Smooth muscle cell (in vitro differentiated cells): ENCODE data around the gene DTD1. TPM values are rescaled to one million over a fixed set of nuclear protein-coding genes. Genes with fewer than 3 reads are reported as not detected.

Experiments used
- DNase-seq: peaks from one replicate; lab custom pipeline; 2025; ENCODE audit not compliant: unreplicated experiment; lab: John Stamatoyannopoulos, UW
- H2AFZ ChIP-seq: fragments of 200-600 bp; sonication (generic); 2 replicates; pipeline ENCODE4 v1.6.0; 2016; ENCODE audit warnings: antibody characterized with exemption, low read depth, mild to moderate bottlenecking
- H3F3A ChIP-seq: fragments of 200-600 bp; sonication (generic); 2 replicates; pipeline ENCODE4 v1.6.0; 2017; ENCODE audit warnings: antibody characterized with exemption, low read depth
- H3K27ac ChIP-seq: fragments of 200-600 bp; sonication (generic); 2 replicates; pipeline ENCODE4 v1.5.1; 2016; ENCODE audit warnings: low read depth, mild to moderate bottlenecking
- H3K27me3 ChIP-seq: fragments of 200-600 bp; sonication (generic); 2 replicates; pipeline ENCODE4 v1.6.1; 2016; ENCODE audit warnings: low read depth, mild to moderate bottlenecking
- H3K36me3 ChIP-seq: fragments of 200-600 bp; sonication (generic); 2 replicates; pipeline ENCODE4 v1.5.1; 2016; ENCODE audit warnings: low read depth
- H3K4me1 ChIP-seq: fragments of 200-600 bp; sonication (generic); 2 replicates; pipeline ENCODE4 v1.5.1; 2016; ENCODE audit warnings: low read depth
- H3K4me2 ChIP-seq: fragments of 200-600 bp; sonication (generic); 2 replicates; pipeline ENCODE4 v1.6.0; 2016; ENCODE audit warnings: mild to moderate bottlenecking
- H3K4me3 ChIP-seq: fragments of 200-600 bp; sonication (generic); 2 replicates; pipeline ENCODE4 v1.5.1; 2016; ENCODE audit warnings: mild to moderate bottlenecking
- H3K79me2 ChIP-seq: fragments of 200-600 bp; sonication (generic); 2 replicates; pipeline ENCODE4 v1.6.0; 2016; ENCODE audit warnings: low read depth, mild to moderate bottlenecking
- H3K9ac ChIP-seq: fragments of 200-600 bp; sonication (generic); 2 replicates; pipeline ENCODE4 v1.6.0; 2016; ENCODE audit warnings: low read depth
- H3K9me3 ChIP-seq: fragments of 200-600 bp; sonication (generic); replicated peaks from 2 replicates; pipeline ENCODE4 v1.5.1; 2016; ENCODE audit warnings: low read depth
- H4K20me1 ChIP-seq: fragments of 200-600 bp; sonication (generic); 2 replicates; pipeline ENCODE4 v1.6.0; 2016; ENCODE audit warnings: low read depth
- CTCF ChIP-seq: fragments of 200-600 bp; sonication (generic); IDR thresholded peaks from 2 replicates; pipeline ENCODE4 v1.5.1; 2017; ENCODE audit warnings: borderline replicate concordance, mild to moderate bottlenecking, antibody characterized with exemption; ENCODE audit not compliant: insufficient read depth, poor library complexity, severe bottlenecking
- WGBS: methylation state at CpG from one replicate; pipeline ENCODE4 v1.1.7; 2016; ENCODE audit warnings: low lambda C conversion rate; 5-methylcytosine and 5-hydroxymethylcytosine counted together
- polyA plus RNA-seq: library from polyadenylated mRNA; unstranded; fragments of >200 nt; fragmentation: Nextera tagmentation; extraction: Ambion mirVana; gene quantifications from 2 replicates; pipeline ENCODE4 v1.2.1, GENCODE V29; 2016
- total RNA-seq: library from RNA; depleted of rRNA; stranded (reverse); fragments of >200 nt; gene quantifications from 2 replicates; pipeline ENCODE4 v1.2.3, GENCODE V29; 2014

Gene DTD1
- total and polyA plus RNA-seq, 2 experiments from 2014 or later: 23.9 to 26.9 TPM

GRCh38 chr20:18543932-18544331 is 43.9 kb upstream of the DTD1 start:
- TF ChIP-seq CTCF: no peak
- Histone ChIP-seq H3F3A (no peaks in the 10 kb centered on the region), H2AFZ (no peak overlapping the region), H4K20me1 (no peaks in the 10 kb centered on the region), H3K27me3 (no peaks in the 10 kb centered on the region), H3K27ac (no peak overlapping the region), H3K4me2 (no peak overlapping the region), H3K79me2 (no peaks in the 10 kb centered on the region), H3K9ac (no peak overlapping the region), H3K4me1 (no peaks in the 10 kb centered on the region), H3K9me3 (no peaks in the 10 kb centered on the region), H3K4me3 (no peak overlapping the region), H3K36me3 (peaks cover 15% of the 10 kb centered on the region)
- 97% methylated on average over 7 of the region's 7 CpGs for WGBS
- DNase-seq: no peak

- no peaks in the 10 kb centered on the region for H3F3A ChIP-seq
- H3K9ac ChIP-seq: no peak overlapping the region
- no peaks in the 10 kb centered on the region for H3K4me1 ChIP-seq
- TF ChIP-seq CTCF: no peak
- no peak for DNase-seq
- H4K20me1 ChIP-seq: no peaks in the 10 kb centered on the region
- peaks cover 15% of the 10 kb centered on the region for H3K36me3 ChIP-seq
- WGBS: 100% methylated on average over 1 of the region's 1 CpG
- H3K9me3 ChIP-seq: no peaks in the 10 kb centered on the region
- no peaks in the 10 kb centered on the region for H3K27me3 ChIP-seq
- H3K4me2 ChIP-seq: no peak overlapping the region
- no peaks in the 10 kb centered on the region for H3K79me2 ChIP-seq
- H2AFZ ChIP-seq: no peak overlapping the region
- no peak overlapping the region for H3K27ac ChIP-seq
- no peak overlapping the region for H3K4me3 ChIP-seq
Observed at GRCh38 chr20:18545566-18545965, 42.3 kb upstream of the DTD1 start.

- Histone ChIP-seq H3K27ac (no peak overlapping the region), H3K9me3 (no peaks in the 10 kb centered on the region), H3K4me1 (no peaks in the 10 kb centered on the region)
Observed at GRCh38 chr20:18548465-18548864, 39.4 kb upstream of the DTD1 start.

More at GRCh38 chr20:18548465-18548864, 39.4 kb upstream of the DTD1 start:
- H3K9ac ChIP-seq: no peak overlapping the region
- no peak overlapping the region for H2AFZ ChIP-seq
- no peak for DNase-seq
- H3K79me2 ChIP-seq: no peaks in the 10 kb centered on the region
- no peak overlapping the region for H3K4me3 ChIP-seq
- H3K4me2 ChIP-seq: no peak overlapping the region
- no peaks in the 10 kb centered on the region for H3F3A ChIP-seq
- WGBS: 90% methylated on average over 3 of the region's 3 CpGs
- no peaks in the 10 kb centered on the region for H4K20me1 ChIP-seq
- H3K27me3 ChIP-seq: no peaks in the 10 kb centered on the region
- no peak for TF ChIP-seq CTCF
- H3K36me3 ChIP-seq: peaks cover 18% of the 10 kb centered on the region
